ENCODE measurements around the gene KAZALD1.

KAZALD1 gene

GRCh38 chr10:101061624-101062231 is at the start of gene KAZALD1:
Gene KAZALD1, plus strand, starts transcription at chr10:101061989. Its CDS starts 604 bp downstream, at chr10:101062593.
- no peak for DNase-seq (ENCODE audit: low spot score)

DNA sequence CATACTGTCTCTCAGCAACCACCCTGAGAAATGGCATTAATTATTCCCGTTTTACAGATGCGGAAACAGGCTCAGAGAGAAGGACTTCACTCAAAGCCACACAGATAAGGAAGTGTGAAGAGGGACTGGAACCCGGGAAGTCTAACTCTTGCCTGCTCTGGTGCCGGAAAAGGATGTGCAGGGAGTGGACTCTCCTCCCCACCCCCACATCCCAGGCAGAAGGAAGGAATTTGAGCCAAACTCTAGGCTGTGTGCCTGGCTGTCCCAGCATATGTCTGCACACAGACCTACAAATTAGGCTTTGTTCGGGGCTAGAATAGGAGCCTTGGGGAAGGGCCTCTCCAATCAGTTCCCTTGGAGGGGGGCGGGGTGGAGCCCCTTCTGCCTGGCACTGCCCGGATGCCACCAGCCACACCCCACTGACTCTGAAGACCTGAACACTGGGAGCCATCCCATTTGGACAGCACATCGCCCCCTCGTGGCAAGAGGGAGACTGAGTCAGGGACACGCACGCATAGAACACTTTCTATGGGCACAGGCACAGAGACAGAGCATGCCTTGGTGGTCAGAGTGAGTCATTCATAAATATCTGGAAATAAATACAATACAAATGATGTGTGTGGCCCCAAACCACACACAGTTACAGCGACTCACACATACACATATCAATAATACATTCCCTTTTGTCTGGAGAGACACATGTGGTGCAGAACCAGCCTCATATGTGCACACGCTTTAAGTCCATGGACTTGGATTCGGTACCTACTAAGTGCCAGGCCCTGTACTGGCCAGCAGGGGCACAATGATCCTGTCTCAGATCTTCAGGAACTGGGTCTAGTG is 49.0 kb upstream of the KAZALD1 start:
- DNase-seq (ENCODE audit: low spot score), result peak; percentile 95

GRCh38 chr10:101013365-101013825 is 48.4 kb upstream of the KAZALD1 start:
- DNase-seq (ENCODE audit: low spot score), result no peak

DNA sequence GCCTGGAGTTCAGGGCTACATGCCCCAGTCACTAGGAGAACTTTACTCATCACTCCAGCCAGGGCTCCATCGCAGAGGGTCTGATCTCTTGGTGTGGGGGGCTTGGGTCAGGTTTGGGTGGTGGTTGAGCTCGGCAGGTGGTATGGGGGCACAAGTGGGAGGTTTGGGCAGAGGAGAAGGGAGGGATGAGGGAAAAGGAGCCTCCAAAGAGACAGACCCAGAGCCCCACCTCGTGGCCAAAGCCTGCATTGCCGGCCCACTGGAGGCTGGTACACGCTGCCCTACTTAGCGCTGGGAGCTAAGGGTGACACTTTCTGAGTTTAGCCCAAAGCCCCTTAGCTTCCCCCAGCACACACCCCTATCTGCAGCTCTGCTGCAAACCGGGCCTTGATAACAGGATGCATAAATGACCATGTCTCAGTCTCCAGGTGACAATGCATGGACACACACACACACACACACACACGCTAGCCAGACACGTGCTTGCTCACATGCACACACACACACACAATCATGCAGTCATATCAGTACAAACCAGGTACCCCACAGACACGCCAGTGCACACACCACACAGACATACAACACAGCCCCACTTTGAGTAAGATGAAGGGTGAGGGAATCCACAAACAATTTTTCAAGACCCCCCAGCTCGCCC is 47.4 kb upstream of the KAZALD1 start:
- DNase-seq (ENCODE audit: low spot score), result peak; percentile 71

DNA sequence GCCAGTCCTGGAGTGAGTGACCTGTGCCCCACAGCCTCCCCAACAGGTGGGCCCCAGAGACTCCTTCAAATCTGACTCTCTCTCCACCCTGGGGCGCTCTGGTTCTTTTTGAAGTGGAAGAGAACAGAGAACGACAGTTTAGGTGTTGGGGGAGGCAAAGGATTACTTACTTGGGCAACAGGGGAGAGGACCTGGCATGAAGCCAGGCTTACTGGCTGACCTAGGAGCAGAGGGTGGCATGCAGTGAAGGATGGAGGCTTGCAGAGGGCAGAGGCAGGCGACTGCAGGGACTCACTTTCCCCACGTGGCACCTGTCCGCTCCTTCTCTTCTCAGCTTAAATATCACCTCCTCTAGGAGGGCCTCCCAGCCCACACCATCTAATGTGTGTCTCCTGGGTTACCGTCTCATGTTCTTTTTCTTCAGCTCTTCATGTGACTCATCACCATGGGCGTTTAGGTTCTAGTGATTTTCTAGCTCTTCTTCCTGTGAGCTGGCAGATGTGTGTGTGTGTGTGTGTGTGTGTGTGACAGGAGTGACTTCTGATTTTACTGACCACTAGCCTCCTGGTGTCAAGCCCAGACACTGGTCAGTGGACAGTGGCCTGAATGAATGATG is 46.7 kb upstream of the KAZALD1 start:
- peak; percentile 94 for DNase-seq (ENCODE audit: low spot score)

DNA sequence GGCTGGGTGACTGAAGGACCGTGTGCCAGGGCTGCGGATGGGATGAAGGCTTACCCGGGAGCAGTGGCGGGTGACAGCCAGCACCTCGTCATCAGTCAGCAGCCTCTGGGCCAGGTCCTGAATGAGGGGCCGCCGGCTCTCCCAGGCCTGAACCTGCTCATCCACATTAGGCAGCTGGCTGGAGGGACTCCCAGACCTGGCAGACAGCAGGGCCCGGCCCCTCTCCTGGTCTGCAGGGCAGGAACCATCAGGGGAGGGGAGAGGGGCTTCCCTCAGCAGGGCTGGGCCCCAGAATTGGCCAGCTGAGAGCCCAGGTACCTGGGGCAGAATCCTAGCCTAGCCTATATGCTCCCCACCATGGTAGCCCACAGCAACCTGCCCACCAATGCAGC is 46.2 kb upstream of the KAZALD1 start:
- no peak for DNase-seq (ENCODE audit: low spot score)

DNA sequence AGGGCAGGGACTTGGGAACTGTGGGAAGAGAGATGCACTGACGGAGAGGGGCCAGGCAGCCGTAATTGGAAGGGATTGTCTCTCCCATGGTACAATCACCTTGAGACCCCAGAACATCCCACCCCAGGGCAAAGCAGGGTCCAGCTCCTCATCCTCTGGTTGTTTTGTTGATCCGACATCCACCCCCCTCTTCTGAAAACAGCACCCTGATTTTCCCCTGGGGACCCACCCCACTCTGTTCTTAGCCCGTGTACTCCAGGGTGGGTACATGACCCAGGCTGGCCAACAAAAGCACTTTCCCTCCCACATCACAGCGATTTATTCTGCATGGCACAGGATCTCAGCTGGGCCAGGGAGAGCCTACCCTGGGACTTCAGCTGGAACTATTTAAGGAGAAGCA is 45.0 kb upstream of the KAZALD1 start:
- DNase-seq (ENCODE audit: low spot score), result no peak

DNA sequence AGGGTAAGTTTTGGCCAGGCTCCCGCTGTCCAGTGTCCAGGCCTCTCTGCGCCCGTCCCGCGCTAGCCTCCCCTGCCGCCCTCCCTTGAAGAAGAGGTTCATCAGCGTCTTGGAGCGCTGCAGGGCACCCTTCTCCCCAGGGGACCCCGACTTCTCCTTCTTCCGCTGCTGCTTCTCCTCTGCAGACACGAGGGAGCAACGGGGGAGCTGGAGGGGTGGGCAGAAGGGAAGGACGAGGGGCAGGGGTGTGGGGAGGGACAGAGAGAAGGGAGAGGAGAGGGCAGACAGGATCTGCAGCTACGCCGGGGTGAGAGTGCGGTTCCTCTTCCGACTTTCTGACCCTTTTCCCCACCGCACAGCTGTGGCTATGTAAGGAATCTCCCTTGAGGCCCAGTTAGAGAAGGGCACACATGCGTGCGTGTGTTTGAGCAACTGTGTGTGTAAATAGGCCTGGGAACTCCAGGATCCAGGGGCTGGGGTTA is 43.6 kb upstream of the KAZALD1 start:
- no peak for DNase-seq (ENCODE audit: low spot score)

DNA sequence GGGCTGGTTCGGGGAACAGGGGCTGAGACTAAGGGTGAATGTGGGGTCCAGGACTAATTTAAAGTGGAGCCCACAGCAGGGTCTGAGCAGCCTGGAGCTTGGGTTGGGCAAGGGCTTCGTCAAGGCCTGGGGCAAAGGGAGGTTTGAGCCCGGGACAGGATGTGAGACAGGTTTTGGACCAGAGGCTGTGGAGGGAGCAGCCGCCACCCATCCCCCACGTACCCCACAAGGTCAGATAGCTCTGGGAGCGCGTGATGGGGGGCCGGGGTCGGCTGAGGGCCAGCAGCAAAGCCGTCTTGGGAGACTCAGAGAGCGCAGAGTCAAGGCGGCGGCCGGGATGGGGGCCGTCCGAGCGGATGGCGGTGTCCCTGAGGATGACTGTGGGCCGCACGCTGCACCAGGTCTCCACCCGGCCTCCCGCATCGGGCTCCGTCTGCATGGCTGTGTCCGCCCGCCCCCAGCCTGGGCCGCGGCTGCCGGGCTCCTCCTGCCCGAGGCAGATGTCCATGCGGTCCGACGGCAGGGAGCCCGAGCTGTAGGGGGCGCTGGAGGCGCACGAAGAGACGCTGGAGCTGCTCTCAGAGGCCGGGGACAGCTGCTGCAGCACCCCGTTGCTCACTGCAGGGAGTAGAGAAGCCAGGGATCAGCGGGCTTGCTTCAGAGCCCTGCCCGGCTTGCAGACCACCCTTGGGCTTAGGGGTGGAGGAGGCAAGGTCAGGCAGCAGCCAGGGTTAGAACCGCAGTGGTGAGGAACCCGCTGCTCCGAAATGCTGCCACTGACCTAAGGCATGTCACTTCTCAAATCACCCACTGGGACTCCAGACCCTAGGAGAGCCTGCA is 43.0 kb upstream of the KAZALD1 start:
- DNase-seq (ENCODE audit: low spot score), result peak; percentile 83

DNA sequence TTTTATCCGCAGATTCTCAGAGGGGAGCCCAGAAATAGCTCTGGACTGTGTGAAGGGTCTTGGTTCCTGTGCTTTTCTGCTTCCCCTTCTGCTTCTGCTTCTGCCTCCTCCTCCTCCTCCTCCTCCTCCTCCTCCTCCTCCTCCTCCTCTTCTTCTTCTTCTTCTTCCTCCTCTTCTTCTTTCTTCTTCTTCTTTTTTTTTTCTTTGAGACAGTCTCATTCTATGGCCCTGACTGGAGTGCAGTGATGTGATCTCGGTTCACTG is 42.4 kb upstream of the KAZALD1 start:
- DNase-seq (ENCODE audit: low spot score), result no peak

- no peak for DNase-seq (ENCODE audit: low spot score)
Observed at GRCh38 chr10:101020427-101021075, 41.2 kb upstream of the KAZALD1 start.

DNA sequence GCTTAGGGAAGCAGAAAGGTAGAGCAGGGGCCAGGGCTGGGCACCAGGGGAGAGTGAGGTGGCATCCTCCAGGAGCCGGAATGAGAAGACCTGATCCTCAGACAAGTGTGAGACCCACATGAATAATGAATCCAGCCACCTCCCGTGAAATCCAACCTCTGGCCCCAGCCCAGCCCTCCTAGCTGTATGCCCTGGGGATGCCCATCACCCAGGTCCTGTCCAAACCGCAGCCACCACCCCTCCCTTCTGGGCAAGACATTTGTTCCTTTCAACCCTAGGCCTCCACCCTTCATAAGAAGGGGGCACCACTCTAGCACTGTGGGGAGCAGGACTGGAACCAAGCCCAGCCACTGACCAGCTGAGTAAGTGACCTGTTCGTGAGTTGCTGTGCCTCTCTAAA is 40.5 kb upstream of the KAZALD1 start:
- DNase-seq (ENCODE audit: low spot score), result no peak

- DNase-seq (ENCODE audit: low spot score), result no peak
Observed at GRCh38 chr10:101021692-101022251, 40.0 kb upstream of the KAZALD1 start.

DNA sequence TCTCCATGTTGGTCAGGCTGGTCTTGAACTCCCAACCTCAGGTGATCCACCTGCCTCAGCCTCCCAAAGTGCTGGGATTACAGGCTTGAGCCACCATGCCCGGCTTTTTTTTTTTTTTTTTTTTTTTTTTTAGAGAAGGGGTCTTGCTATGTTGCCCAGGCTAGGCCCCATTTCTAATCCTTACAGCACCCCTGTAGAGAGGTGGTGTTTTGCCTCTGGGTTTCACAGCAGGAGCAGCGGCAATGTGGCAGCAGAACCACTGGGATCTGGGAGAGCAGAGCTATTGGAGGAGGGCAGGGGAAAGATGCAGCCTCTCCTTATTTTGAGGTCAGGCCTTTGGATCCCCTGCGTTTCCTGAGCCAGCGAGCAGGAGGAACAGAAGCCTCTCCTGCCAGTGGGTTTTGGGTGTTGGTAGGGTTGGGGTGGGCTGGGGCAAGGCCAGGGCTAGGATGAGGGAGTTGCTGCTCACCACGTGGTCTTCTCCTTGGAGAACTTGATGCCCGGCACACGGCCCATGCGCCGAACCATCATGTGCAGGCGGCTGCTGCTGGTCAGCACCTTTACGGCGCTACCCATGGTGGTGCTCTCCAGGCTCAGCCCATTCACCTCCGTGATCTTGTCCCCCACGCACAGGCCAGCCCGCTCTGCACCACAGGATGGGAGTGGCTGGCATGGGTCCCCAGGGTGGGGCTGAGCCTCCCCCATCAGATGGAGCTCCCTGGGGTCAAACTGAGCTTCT is 38.7 kb upstream of the KAZALD1 start:
- DNase-seq (ENCODE audit: low spot score), result no peak

DNA sequence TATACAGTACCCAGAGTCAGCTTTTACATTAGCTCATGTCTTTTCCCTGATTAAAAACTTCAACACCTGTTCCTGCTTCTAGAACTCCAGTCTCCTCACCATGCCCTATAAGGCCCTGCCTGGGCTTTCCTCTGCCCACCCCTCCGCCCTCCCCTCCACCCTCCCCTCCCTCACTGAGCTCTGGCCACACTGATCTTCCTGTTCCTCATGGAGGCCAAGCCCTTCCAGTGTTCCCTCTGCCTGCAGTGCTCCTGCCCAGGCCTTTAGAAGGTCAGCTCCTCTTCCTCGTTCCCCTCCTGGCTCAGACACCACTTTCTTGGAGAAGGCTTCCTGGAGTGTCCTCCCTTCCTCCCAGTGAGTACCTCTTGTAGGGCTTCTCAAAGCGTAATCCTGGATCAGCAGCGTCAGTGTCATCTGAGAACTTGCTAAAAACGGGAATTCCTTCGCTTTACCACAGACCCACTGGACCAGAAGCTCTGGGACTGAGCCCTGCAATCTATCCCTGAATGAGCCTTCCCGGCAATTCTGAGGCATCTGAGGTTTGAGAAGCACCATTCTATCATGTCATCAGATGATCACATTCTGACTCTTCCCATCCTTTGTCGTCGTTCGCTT is 34.6 kb upstream of the KAZALD1 start:
- DNase-seq (ENCODE audit: low spot score), result no peak

DNA sequence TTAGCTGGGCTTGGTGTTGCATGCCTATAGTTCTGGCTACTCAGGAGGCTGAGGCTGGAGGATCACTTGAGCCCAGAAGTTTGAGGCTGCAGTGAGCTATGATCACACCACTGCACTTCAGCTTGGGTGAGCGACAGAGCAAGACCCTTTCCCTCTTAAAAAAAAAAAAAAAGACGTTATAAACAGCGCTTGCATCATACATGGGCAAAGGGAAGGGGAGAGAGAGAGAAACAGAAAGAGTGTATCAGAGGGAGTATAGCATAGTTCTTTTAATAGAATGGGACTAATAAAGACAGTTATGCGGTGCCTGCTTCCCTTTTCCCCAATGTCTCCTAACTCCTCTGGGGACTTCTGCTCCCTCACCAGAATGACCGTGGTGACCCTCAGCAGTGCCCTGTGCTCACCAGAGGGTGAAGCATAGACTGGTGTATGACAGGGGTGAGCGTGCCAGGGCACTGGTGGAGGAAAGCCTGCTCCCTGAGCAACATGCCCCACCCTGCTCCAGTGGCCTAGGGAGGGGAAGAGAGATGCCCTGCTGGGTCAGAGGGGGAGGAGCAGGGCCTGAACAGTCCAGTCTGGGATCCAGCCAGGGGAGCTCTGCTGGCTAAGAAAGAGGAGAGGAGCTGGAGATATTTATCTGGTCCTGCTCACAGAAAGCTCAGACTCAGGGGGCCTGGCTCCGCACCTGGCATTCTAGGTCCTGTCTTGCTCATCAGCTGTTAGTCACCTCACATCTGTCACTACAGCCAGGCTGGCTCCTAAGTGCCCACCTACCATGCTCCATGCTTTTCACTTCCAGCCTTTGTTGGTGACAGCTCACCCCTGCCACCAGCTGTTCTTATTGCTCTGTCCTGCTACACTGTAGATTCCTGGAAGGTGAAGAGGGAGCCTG is 33.1 kb upstream of the KAZALD1 start:
- peak; percentile 29 for DNase-seq (ENCODE audit: low spot score)

- DNase-seq (ENCODE audit: low spot score), result peak; percentile 31
Observed at GRCh38 chr10:101029520-101030295, 32.1 kb upstream of the KAZALD1 start.

Data from kidney tubule cell (primary cell).